ENCODE measurements around the gene ASB2. TPM values are rescaled to one million over a fixed set of nuclear protein-coding genes. Genes with fewer than 3 reads are reported as not detected.

ASB2 gene
- total RNA-seq, 2 donors from 2014 or later, result 0.11 TPM; not detected in 1

DNA sequence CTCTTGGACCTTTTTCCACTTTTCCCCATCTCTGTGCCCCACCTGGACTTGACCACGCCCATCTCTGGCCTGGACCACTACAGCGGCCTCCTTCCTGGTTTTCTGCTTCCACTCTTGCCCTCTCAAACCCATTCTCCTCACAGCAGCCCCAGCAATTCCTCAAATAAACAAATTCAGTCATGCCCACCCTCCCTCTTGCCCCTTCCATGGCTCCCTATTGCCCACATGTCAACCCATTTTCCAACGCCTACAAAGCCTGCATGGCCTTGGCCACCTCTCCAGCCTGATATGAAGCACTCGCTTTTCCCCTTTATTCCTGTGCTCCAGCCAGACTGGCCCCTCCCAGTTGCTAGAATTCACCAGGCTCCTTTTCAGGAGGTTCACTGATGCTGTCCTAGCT lies 43.9 kb upstream of the ASB2 start:
- Mint-ChIP-seq H3K4me1 (peaks cover 15% of the 10 kb centered on the region), H3K36me3 (ENCODE audit: low read depth) (no peaks in the 10 kb centered on the region), H3K9me3 (no peaks in the 10 kb centered on the region), H3K27ac (no peak overlapping the region), H3K4me3 (no peak overlapping the region), H3K27me3 (ENCODE audit: insufficient read depth) (peaks cover 11% of the 10 kb centered on the region)
- no peak overlapping the region for H3K9ac ChIP-seq (ENCODE audit: extremely low read depth, low read length, poor library complexity, severe bottlenecking)
- peaks cover 5% of the 10 kb centered on the region for H3K27me3 ChIP-seq (ENCODE audit: control insufficient read depth, insufficient read depth, low read length, poor library complexity, severe bottlenecking)
- H3K36me3 ChIP-seq (ENCODE audit: control insufficient read depth, insufficient read depth, low read length), result no peaks in the 10 kb centered on the region
- H3K27ac ChIP-seq (ENCODE audit: low read depth, low read length), result no peak overlapping the region
- H3K9me3 ChIP-seq (ENCODE audit: control insufficient read depth, low read length), result no peaks in the 10 kb centered on the region
- TF ChIP-seq, protein P1, sequence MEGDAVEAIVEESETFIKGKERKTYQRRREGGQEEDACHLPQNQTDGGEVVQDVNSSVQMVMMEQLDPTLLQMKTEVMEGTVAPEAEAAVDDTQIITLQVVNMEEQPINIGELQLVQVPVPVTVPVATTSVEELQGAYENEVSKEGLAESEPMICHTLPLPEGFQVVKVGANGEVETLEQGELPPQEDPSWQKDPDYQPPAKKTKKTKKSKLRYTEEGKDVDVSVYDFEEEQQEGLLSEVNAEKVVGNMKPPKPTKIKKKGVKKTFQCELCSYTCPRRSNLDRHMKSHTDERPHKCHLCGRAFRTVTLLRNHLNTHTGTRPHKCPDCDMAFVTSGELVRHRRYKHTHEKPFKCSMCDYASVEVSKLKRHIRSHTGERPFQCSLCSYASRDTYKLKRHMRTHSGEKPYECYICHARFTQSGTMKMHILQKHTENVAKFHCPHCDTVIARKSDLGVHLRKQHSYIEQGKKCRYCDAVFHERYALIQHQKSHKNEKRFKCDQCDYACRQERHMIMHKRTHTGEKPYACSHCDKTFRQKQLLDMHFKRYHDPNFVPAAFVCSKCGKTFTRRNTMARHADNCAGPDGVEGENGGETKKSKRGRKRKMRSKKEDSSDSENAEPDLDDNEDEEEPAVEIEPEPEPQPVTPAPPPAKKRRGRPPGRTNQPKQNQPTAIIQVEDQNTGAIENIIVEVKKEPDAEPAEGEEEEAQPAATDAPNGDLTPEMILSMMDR (conservative IDR thresholded peaks at IDR 0.05), result no peak
- DNase-seq, result no peak
- H3K4me1 ChIP-seq (ENCODE audit: control insufficient read depth, insufficient read depth, low read length), result peaks cover 8% of the 10 kb centered on the region
- 95 to 97% methylated on average over 4 of the region's 4 CpGs for WGBS, 2 experiments (ENCODE audit: insufficient coverage in 1 of 2, insufficient read length in 1 of 2)
- H3K4me3 ChIP-seq (ENCODE audit: low read length), result no peak overlapping the region

DNA sequence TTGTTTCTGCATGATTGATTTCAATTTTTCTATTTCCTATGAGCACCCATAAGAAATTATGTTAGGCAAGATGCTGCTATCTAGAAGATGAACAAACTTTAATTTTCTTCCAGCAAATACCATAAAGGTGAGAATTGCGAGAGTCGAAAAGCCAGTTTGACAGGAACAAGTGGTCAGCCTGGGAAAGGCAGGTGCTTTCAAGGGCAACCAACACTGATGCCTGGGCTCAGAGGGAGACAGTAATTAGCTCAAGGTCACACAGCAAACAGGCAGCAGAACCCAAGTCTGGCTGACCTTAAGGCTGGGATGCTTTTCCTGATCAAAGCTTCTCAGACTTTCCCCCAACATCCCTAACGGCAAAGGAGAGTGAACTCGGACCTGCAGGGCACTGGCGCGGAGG lies 43.0 kb upstream of the ASB2 start:
- H3K36me3 ChIP-seq (ENCODE audit: control insufficient read depth, insufficient read depth, low read length), result no peaks in the 10 kb centered on the region
- Mint-ChIP-seq H3K27me3 (ENCODE audit: insufficient read depth) (peaks cover 11% of the 10 kb centered on the region), H3K36me3 (ENCODE audit: low read depth) (no peaks in the 10 kb centered on the region), H3K4me3 (no peak overlapping the region), H3K4me1 (peaks cover 15% of the 10 kb centered on the region), H3K9me3 (no peaks in the 10 kb centered on the region), H3K27ac (no peak overlapping the region)
- no peak overlapping the region for H3K9ac ChIP-seq (ENCODE audit: extremely low read depth, low read length, poor library complexity, severe bottlenecking)
- DNase-seq, result no peak
- H3K27me3 ChIP-seq (ENCODE audit: control insufficient read depth, insufficient read depth, low read length, poor library complexity, severe bottlenecking), result peaks cover 5% of the 10 kb centered on the region
- TF ChIP-seq, protein P1 (conservative IDR thresholded peaks at IDR 0.05), result no peak
- 92 to 93% methylated on average over 4 to 6 of the region's 6 CpGs for WGBS, 2 experiments (ENCODE audit: insufficient coverage in 1 of 2, insufficient read length in 1 of 2)
- no peak overlapping the region for H3K27ac ChIP-seq (ENCODE audit: low read depth, low read length)
- H3K4me3 ChIP-seq (ENCODE audit: low read length), result no peak overlapping the region
- H3K9me3 ChIP-seq (ENCODE audit: control insufficient read depth, low read length), result no peaks in the 10 kb centered on the region
- H3K4me1 ChIP-seq (ENCODE audit: control insufficient read depth, insufficient read depth, low read length), result peaks cover 8% of the 10 kb centered on the region

GRCh38 chr14:94018308-94018707 lies 41.9 kb upstream of the ASB2 start:
- TF ChIP-seq, protein P1 (conservative IDR thresholded peaks at IDR 0.05), result no peak
- 87 to 94% methylated on average over 6 to 8 of the region's 8 CpGs for WGBS, 2 experiments (ENCODE audit: insufficient coverage in 1 of 2, insufficient read length in 1 of 2)

More at GRCh38 chr14:94018308-94018707, 41.9 kb upstream of the ASB2 start:
- Histone ChIP-seq H3K27ac (ENCODE audit: low read depth, low read length) (no peak overlapping the region), H3K36me3 (ENCODE audit: control insufficient read depth, insufficient read depth, low read length) (no peaks in the 10 kb centered on the region), H3K9me3 (ENCODE audit: control insufficient read depth, low read length) (no peaks in the 10 kb centered on the region), H3K4me1 (ENCODE audit: control insufficient read depth, insufficient read depth, low read length) (peaks cover 8% of the 10 kb centered on the region), H3K4me3 (ENCODE audit: low read length) (no peak overlapping the region), H3K9ac (ENCODE audit: extremely low read depth, low read length, poor library complexity, severe bottlenecking) (no peak overlapping the region), H3K27me3 (ENCODE audit: control insufficient read depth, insufficient read depth, low read length, poor library complexity, severe bottlenecking) (peaks cover 5% of the 10 kb centered on the region)
- Mint-ChIP-seq H3K4me3 (no peak overlapping the region), H3K36me3 (ENCODE audit: low read depth) (no peaks in the 10 kb centered on the region), H3K9me3 (no peaks in the 10 kb centered on the region), H3K27me3 (ENCODE audit: insufficient read depth) (peaks cover 11% of the 10 kb centered on the region), H3K27ac (no peak overlapping the region), H3K4me1 (peaks cover 15% of the 10 kb centered on the region)
- no peak for DNase-seq
